ENCODE measurements around the gene CD300LG.
"Not testable (repeated sequence)": the region's sequence is repeated elsewhere in the genome, so short reads cannot be mapped to it uniquely, and the experiment has no call there.

DNA sequence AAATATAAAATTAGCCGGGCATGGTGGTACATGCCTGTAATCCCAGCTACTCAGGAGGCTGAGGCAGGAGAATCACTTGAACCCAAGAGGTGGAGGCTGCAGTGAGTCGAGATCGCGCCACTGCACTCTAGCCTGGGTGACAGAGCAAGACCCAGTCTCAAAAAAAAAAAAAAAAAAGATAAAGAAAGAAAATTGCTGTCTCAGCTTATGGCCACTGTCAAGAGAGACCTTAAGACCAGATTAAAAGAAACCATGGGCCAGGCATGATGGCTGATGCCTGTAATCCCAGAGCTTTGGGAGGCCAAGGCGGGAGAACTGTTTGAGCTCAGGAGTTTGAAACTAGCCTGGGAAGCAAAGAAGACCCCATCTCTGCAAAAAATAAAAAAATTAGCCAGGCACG lies 22.1 kb downstream of the CD300LG start:
- TF ChIP-seq EZH2 (IDR thresholded peaks at IDR 0.05); SP1 (IDR thresholded peaks at IDR 0.05; ENCODE audit: low read depth); POLR2A (IDR thresholded peaks at IDR 0.05; ENCODE audit: borderline replicate concordance, extremely low read depth, insufficient read depth, insufficient read length); POLR2AphosphoS5 (IDR thresholded peaks at IDR 0.05; ENCODE audit: low read depth, low read length); ZFX (IDR thresholded peaks at IDR 0.05); EZH2phosphoT487 (IDR thresholded peaks at IDR 0.05; ENCODE audit: borderline replicate concordance); SIN3A (IDR thresholded peaks at IDR 0.05; ENCODE audit: low read depth); CEBPB (IDR thresholded peaks at IDR 0.05; ENCODE audit: low read depth); TCF7L2 (IDR thresholded peaks at IDR 0.05; ENCODE audit: borderline replicate concordance, extremely low read depth, insufficient read depth, insufficient read length); YY1 (IDR thresholded peaks at IDR 0.05; ENCODE audit: extremely low read depth, insufficient replicate concordance, low read depth, low read length); ZNF274 (IDR thresholded peaks at IDR 0.05; ENCODE audit: low read depth, low read length): not testable (repeated sequence)
- TF ChIP-seq, protein P1, sequence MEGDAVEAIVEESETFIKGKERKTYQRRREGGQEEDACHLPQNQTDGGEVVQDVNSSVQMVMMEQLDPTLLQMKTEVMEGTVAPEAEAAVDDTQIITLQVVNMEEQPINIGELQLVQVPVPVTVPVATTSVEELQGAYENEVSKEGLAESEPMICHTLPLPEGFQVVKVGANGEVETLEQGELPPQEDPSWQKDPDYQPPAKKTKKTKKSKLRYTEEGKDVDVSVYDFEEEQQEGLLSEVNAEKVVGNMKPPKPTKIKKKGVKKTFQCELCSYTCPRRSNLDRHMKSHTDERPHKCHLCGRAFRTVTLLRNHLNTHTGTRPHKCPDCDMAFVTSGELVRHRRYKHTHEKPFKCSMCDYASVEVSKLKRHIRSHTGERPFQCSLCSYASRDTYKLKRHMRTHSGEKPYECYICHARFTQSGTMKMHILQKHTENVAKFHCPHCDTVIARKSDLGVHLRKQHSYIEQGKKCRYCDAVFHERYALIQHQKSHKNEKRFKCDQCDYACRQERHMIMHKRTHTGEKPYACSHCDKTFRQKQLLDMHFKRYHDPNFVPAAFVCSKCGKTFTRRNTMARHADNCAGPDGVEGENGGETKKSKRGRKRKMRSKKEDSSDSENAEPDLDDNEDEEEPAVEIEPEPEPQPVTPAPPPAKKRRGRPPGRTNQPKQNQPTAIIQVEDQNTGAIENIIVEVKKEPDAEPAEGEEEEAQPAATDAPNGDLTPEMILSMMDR (IDR thresholded peaks at IDR 0.05 in 2 of 3, conservative IDR thresholded peaks at IDR 0.05 in 1 of 3; ENCODE audit: borderline replicate concordance in 1 of 3, insufficient read depth in 1 of 3, low read depth in 2 of 3, low read length in 2 of 3), result not testable (repeated sequence)
- TF ChIP-seq, protein P2, sequence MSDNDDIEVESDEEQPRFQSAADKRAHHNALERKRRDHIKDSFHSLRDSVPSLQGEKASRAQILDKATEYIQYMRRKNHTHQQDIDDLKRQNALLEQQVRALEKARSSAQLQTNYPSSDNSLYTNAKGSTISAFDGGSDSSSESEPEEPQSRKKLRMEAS (IDR thresholded peaks at IDR 0.05), result not testable (repeated sequence)
